Large intestine (tissue), 3 donors: ENCODE data around the gene KIRREL1. TPM values are rescaled to one million over a fixed set of nuclear protein-coding genes. Genes with fewer than 3 reads are reported as not detected.

ENCODE experiments used
- DNase-seq, 2 donors: peaks; one replicate each; pipeline versions ENCODE4 v3.0.0 to v3.0.0-alpha.2; 2013
- H3K27ac ChIP-seq: one replicate; pipeline ENCODE4 v1.5.1; 2013; ENCODE audit warnings: low read length
- H3K27me3 ChIP-seq: 2 replicates; pipeline ENCODE4 v1.6.1; 2013; ENCODE audit warnings: low read length; ENCODE audit not compliant: control insufficient read depth, insufficient read depth
- H3K36me3 ChIP-seq: 2 replicates; pipeline ENCODE4 v1.6.1; 2013; ENCODE audit warnings: low read length; ENCODE audit not compliant: control insufficient read depth, insufficient read depth
- H3K4me1 ChIP-seq: one replicate; pipeline ENCODE4 v1.6.1; 2013; ENCODE audit warnings: low read length; ENCODE audit not compliant: control insufficient read depth, insufficient read depth
- H3K4me3 ChIP-seq: one replicate; pipeline ENCODE4 v1.5.1; 2013; ENCODE audit warnings: low read length
- H3K9me3 ChIP-seq: one replicate; pipeline ENCODE4 v1.6.1; 2013; ENCODE audit warnings: mild to moderate bottlenecking, low read depth, low read length, moderate library complexity; ENCODE audit not compliant: control insufficient read depth
- WGBS: methylation state at CpG from one replicate; pipeline ENCODE4 v1.1.5; 2013; ENCODE audit warnings: low lambda C conversion rate; ENCODE audit not compliant: insufficient coverage; 5-methylcytosine and 5-hydroxymethylcytosine counted together
- polyA plus RNA-seq: library from polyadenylated mRNA; unstranded; fragments of 120-200 nt; gene quantifications from one replicate; pipeline ENCODE4 v1.2.1, GENCODE V29; 2013

The KIRREL1 gene
- polyA plus RNA-seq, 1 donor = 18.7 TPM

GRCh38 chr1:158068918-158069317 lies 75.5 kb downstream of the KIRREL1 start:
- no peak for DNase-seq
- H3K27ac ChIP-seq = no peak overlapping the region
- H3K9me3 ChIP-seq = no peaks in the 10 kb centered on the region
- no peaks in the 10 kb centered on the region for H3K4me1 ChIP-seq
- peaks cover 5% of the 10 kb centered on the region for H3K36me3 ChIP-seq
- H3K4me3 ChIP-seq = no peak overlapping the region
- no CpG with 5 or more reads among the region's 12 CpGs for WGBS
- no peaks in the 10 kb centered on the region for H3K27me3 ChIP-seq

GRCh38 chr1:158071138-158071537 lies 77.7 kb downstream of the KIRREL1 start:
- no peak overlapping the region for H3K27ac ChIP-seq
- DNase-seq = no peak
- no peaks in the 10 kb centered on the region for H3K9me3 ChIP-seq
- H3K36me3 ChIP-seq = peaks cover 5% of the 10 kb centered on the region
- no peak overlapping the region for H3K4me3 ChIP-seq
- no peaks in the 10 kb centered on the region for H3K27me3 ChIP-seq
- WGBS = 55% methylated on average over 4 of the region's 14 CpGs
- H3K4me1 ChIP-seq = no peaks in the 10 kb centered on the region

- no peak overlapping the region for H3K4me3 ChIP-seq
- WGBS = no CpG with 5 or more reads among the region's 9 CpGs
- no peaks in the 10 kb centered on the region for H3K9me3 ChIP-seq
- peak in 1 of 2 donors; percentile 18 for DNase-seq
- peaks cover 14% of the 10 kb centered on the region for H3K36me3 ChIP-seq
- H3K4me1 ChIP-seq = peaks cover 5% of the 10 kb centered on the region
- no peak overlapping the region for H3K27ac ChIP-seq
- H3K27me3 ChIP-seq = no peaks in the 10 kb centered on the region
These were observed 81.6 kb downstream of the KIRREL1 start for GRCh38 chr1:158075078-158075477.

DNA sequence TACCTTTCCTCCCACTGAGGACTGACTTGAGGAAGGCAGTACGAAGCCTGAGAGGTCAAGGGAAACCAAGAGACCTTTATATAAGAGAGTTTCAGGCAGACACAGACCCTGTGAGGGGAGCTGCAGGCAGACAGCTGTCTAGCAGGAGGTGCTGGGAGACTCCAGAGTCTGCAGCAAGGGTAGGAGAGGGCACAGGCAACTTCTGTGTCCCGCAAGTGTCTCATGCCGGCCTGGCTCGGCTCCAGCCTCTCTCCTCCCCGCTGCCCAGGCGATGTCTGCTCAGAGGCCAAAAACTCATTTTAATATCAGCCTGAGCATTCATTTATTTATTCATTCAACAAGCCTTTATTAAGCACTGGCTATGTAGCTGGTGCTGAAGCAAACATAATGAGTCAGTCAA lies 83.0 kb downstream of the KIRREL1 start:
- Histone ChIP-seq H3K27me3 (no peaks in the 10 kb centered on the region), H3K4me1 (peaks cover 11% of the 10 kb centered on the region), H3K9me3 (no peaks in the 10 kb centered on the region), H3K36me3 (peaks cover 19% of the 10 kb centered on the region), H3K27ac (no peak overlapping the region), H3K4me3 (no peak overlapping the region)
- no CpG with 5 or more reads among the region's 6 CpGs for WGBS
- DNase-seq = no peak

- Histone ChIP-seq H3K9me3 (no peaks in the 10 kb centered on the region), H3K27me3 (no peaks in the 10 kb centered on the region), H3K36me3 (peaks cover 27% of the 10 kb centered on the region), H3K4me1 (peaks cover 11% of the 10 kb centered on the region), H3K27ac (no peak overlapping the region), H3K4me3 (no peak overlapping the region)
- WGBS = no CpG with 5 or more reads among the region's 22 CpGs
- DNase-seq = no peak
These were observed 84.2 kb downstream of the KIRREL1 start for GRCh38 chr1:158077411-158078256.

DNA sequence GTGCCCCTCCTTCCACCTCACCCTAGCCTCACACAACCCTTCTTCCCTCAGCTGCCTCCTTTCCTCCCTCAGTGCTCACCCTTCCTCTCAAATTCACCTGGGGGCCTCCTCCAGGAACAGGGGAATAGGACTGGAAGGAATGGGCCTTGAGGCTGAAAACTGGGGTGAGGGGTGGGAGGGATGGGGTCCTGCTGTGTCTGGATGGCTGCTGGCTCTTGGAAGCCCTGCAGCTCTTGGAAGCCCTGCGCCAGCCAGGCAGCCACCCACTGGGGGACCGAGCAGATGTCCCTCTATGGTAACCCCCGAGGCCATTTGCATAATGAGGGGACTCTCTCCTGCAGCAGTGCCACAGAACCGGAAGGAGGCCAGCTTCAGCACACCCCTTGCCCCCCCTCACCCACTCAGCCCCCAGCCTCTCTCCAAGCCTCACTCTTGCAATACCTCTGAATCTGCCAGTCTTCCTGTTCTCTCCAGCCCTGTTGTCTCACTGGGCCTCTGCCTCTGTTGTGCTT lies 85.2 kb downstream of the KIRREL1 start:
- H3K9me3 ChIP-seq = no peaks in the 10 kb centered on the region
- H3K4me1 ChIP-seq = peaks cover 11% of the 10 kb centered on the region
- H3K27ac ChIP-seq = no peak overlapping the region
- no peak for DNase-seq
- no peaks in the 10 kb centered on the region for H3K27me3 ChIP-seq
- H3K36me3 ChIP-seq = peaks cover 29% of the 10 kb centered on the region
- no CpG with 5 or more reads among the region's 4 CpGs for WGBS
- no peak overlapping the region for H3K4me3 ChIP-seq

DNA sequence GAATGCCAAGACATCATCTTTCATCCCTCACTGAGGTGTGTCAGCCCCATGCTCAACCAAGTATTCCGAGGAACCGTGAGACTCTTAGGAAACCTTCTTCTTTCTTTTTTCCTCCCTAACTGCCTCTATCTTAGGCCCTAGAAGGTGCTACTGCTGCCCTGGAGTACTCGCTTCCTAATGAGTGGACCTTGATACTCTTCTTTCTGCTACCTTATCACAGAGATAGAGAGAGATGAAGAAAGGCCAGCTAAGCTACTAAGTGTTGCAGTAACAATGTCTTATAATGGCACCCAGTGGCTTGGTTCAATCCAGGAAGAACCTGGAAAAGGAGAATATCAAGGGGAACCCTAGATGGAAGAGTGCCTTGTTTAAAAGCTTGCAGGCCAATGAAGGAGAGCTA lies 86.6 kb downstream of the KIRREL1 start:
- DNase-seq = peak; percentile 47 to 71
- Histone ChIP-seq H3K27ac (peak overlapping the region; percentile 8), H3K4me3 (no peak overlapping the region), H3K9me3 (no peaks in the 10 kb centered on the region), H3K36me3 (peaks cover 37% of the 10 kb centered on the region), H3K4me1 (peaks cover 11% of the 10 kb centered on the region), H3K27me3 (no peaks in the 10 kb centered on the region)
- WGBS = no CpG with 5 or more reads among the region's 3 CpGs

GRCh38 chr1:158084336-158084735 lies 90.9 kb downstream of the KIRREL1 start:
- no peaks in the 10 kb centered on the region for H3K27me3 ChIP-seq
- no CpG with 5 or more reads among the region's 8 CpGs for WGBS
- peaks cover 11% of the 10 kb centered on the region for H3K4me1 ChIP-seq
- no peak overlapping the region for H3K27ac ChIP-seq
- H3K4me3 ChIP-seq = no peak overlapping the region
- DNase-seq = no peak
- no peaks in the 10 kb centered on the region for H3K9me3 ChIP-seq
- peaks cover 58% of the 10 kb centered on the region for H3K36me3 ChIP-seq

DNA sequence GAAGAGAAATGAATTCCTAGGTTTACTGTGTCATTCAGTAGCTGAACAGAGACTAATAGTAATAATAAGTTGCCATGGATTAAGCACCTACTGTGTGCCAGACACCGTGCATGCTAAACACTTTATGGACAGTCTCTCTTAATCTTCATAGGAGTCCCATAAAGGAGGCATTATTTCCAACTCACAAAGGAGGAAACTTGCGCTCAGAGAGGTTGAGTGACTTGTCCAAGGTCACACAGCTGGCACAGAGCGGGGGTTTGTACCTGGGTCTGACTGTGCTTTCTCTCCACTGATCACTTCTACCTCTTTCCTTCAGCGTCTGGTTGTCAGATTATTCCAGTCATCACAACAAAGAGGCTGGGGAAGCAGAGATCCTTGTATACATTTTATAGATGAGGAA lies 91.3 kb downstream of the KIRREL1 start:
- WGBS = no CpG with 5 or more reads among the region's 4 CpGs
- no peaks in the 10 kb centered on the region for H3K27me3 ChIP-seq
- H3K27ac ChIP-seq = no peak overlapping the region
- H3K36me3 ChIP-seq = peaks cover 62% of the 10 kb centered on the region
- H3K4me1 ChIP-seq = peaks cover 7% of the 10 kb centered on the region
- no peak overlapping the region for H3K4me3 ChIP-seq
- DNase-seq = no peak
- H3K9me3 ChIP-seq = no peaks in the 10 kb centered on the region

DNA sequence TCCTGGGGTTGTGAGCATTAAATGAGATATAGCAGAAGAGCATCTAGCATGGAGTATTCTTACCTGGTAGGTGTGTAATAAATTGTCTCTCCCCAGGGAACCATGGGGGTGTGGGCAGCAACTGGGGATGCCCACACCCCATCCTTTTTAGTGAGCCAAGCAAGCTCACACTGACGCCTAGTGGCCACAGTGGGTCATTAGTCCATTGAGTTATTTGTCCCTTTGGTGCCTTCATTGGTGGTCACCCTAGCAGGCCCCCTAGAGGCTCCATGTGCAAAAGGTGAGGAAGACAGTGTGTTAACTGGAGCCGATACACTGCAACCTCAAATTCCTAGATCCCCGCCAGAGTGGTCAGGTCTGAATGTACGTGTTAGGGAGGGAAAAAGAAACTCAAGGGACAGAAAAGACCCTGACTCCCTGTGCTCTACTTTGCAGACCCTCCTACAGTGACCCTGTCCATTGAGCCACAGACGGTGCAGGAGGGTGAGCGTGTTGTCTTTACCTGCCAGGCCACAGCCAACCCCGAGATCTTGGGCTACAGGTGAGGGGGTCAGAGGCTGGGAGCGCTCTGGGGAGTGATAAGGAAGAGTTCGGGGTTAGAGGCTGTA lies 94.0 kb downstream of the KIRREL1 start:
- Histone ChIP-seq H3K27me3 (no peaks in the 10 kb centered on the region), H3K4me1 (no peaks in the 10 kb centered on the region), H3K9me3 (no peaks in the 10 kb centered on the region), H3K36me3 (peaks cover 70% of the 10 kb centered on the region), H3K4me3 (no peak overlapping the region), H3K27ac (no peak overlapping the region)
- peak; percentile 60 to 61 for DNase-seq
- no CpG with 5 or more reads among the region's 9 CpGs for WGBS
